OCI-LY7 (cell line): ENCODE data around the gene PLA2G3.

ENCODE experiments used
- CTCF ChIP-seq: fragments of 200-600 bp; sonication (generic); conservative IDR thresholded peaks from 2 replicates; pipeline ENCODE4 v1.5.1; 2014; ENCODE audit warnings: mild to moderate bottlenecking, antibody characterized with exemption, low read length, moderate library complexity, mixed read lengths
- EZH2phosphoT487 ChIP-seq: fragments of 200-600 bp; sonication (generic); IDR thresholded peaks from 2 replicates; pipeline ENCODE4 v1.6.1; 2018; ENCODE audit warnings: low read depth, borderline replicate concordance, mild to moderate bottlenecking, mixed run types, antibody characterized with exemption, low read length, moderate library complexity, mixed read lengths

- TF ChIP-seq CTCF = no peak
- TF ChIP-seq EZH2phosphoT487 = no peak
These were observed 12.2 kb downstream of the PLA2G3 start for GRCh38 chr22:31128156-31128555.
